Skeletal muscle satellite cell (primary cell): ENCODE measurements around the gene KRTAP5-1.

Experiments
- H3K27me3 ChIP-seq: 2 replicates; pipeline ENCODE4 v1.7.0; 2013; ENCODE audit warnings: low read length; ENCODE audit not compliant: control insufficient read depth, insufficient read depth
- H3K36me3 ChIP-seq: 2 replicates; pipeline ENCODE4 v1.7.0; 2013; ENCODE audit warnings: mild to moderate bottlenecking, control low read depth, low read length; ENCODE audit not compliant: insufficient read depth
- H3K4me1 ChIP-seq: 2 replicates; pipeline ENCODE4 v1.7.0; 2013; ENCODE audit warnings: low read length; ENCODE audit not compliant: control insufficient read depth, insufficient read depth
- H3K4me2 ChIP-seq: 2 replicates; pipeline ENCODE4 v1.7.0; 2013; ENCODE audit warnings: mild to moderate bottlenecking, low read length
- H3K4me3 ChIP-seq: 2 replicates; pipeline ENCODE4 v1.7.0; 2013; ENCODE audit warnings: low read length
- H3K9ac ChIP-seq: 2 replicates; pipeline ENCODE4 v1.7.0; 2013; ENCODE audit warnings: mild to moderate bottlenecking, low read depth, low read length, moderate library complexity
- H3K9me3 ChIP-seq: replicated peaks from 2 replicates; pipeline ENCODE4 v1.7.0; 2013; ENCODE audit warnings: mild to moderate bottlenecking, control low read depth, low read length

The KRTAP5-1 gene

GRCh38 chr11:1557051-1557884 lies 27.8 kb downstream of the KRTAP5-1 start:
- no peaks in the 10 kb centered on the region for H3K36me3 ChIP-seq
- no peak overlapping the region for H3K4me2 ChIP-seq
- peaks cover 19% of the 10 kb centered on the region for H3K4me1 ChIP-seq
- H3K9me3 ChIP-seq = no peaks in the 10 kb centered on the region
- no peak overlapping the region for H3K9ac ChIP-seq
- H3K27me3 ChIP-seq = peaks cover 6% of the 10 kb centered on the region
- no peak overlapping the region for H3K4me3 ChIP-seq

DNA sequence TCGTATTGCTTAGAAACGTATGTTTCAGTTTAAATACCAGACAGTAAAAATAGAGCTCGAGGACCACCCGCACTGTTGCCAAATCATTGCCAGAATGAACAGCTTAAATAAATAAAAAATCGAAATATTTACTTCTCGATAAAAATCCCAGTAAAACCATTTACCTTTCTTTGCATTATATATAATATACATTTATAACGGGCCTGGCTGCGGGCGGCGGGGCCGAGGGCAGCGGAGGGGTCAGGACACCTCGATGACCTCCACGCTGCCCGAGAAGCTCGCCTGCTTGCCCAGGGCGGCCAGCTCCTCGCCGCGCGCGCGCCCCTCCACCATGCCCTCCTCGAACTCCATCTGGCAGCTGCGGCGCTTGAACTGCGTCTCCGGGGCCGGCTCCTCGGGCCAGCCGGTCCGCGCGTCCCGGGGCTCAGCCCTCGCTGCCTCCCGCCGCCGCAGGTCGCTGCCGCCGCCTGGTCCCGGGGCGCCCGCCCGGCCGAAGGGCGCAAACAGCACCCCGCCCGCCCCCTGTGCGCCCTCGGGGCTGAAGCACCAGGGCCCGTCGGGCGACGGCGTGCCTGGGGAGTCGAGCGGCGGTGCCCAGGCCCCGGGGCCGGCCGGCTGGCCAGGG lies 28.7 kb downstream of the KRTAP5-1 start:
- Histone ChIP-seq H3K9ac (no peak overlapping the region), H3K36me3 (no peaks in the 10 kb centered on the region), H3K4me2 (no peak overlapping the region), H3K27me3 (peaks cover 7% of the 10 kb centered on the region), H3K9me3 (no peaks in the 10 kb centered on the region), H3K4me3 (no peak overlapping the region), H3K4me1 (peaks cover 19% of the 10 kb centered on the region)

DNA sequence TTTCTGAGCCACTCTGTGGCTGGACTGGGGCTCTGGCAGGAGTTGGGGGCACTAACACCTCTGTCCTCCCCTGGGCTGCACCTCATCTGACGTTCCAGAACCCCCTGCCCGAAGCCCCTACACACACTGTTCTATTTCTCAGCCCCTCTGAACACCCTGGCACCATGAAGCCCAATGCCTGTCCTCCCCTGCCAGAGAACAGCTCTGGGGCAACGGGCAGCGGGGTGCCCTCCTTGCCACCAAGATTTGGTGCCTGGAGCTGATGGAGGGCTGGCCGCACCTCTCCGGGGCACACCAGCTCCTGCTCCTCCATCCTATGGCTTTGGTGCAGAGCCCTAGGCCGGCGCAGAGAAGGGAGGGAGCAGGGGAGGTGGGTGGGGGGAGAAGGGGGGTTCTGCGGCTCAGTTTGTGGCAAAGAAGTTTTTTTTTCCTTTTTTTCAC lies 29.4 kb downstream of the KRTAP5-1 start:
- no peaks in the 10 kb centered on the region for H3K36me3 ChIP-seq
- H3K9ac ChIP-seq = no peak overlapping the region
- no peaks in the 10 kb centered on the region for H3K9me3 ChIP-seq
- peaks cover 19% of the 10 kb centered on the region for H3K4me1 ChIP-seq
- H3K4me2 ChIP-seq = no peak overlapping the region
- peaks cover 7% of the 10 kb centered on the region for H3K27me3 ChIP-seq
- H3K4me3 ChIP-seq = no peak overlapping the region

- Histone ChIP-seq H3K9ac (no peak overlapping the region), H3K4me3 (no peak overlapping the region), H3K27me3 (peaks cover 9% of the 10 kb centered on the region), H3K4me2 (no peak overlapping the region), H3K36me3 (no peaks in the 10 kb centered on the region), H3K9me3 (no peaks in the 10 kb centered on the region), H3K4me1 (peaks cover 19% of the 10 kb centered on the region)
These were observed 29.9 kb downstream of the KRTAP5-1 start for GRCh38 chr11:1554981-1555712.

- H3K36me3 ChIP-seq = no peaks in the 10 kb centered on the region
- H3K9ac ChIP-seq = no peak overlapping the region
These were observed 31.1 kb downstream of the KRTAP5-1 start for GRCh38 chr11:1553808-1554594.

DNA sequence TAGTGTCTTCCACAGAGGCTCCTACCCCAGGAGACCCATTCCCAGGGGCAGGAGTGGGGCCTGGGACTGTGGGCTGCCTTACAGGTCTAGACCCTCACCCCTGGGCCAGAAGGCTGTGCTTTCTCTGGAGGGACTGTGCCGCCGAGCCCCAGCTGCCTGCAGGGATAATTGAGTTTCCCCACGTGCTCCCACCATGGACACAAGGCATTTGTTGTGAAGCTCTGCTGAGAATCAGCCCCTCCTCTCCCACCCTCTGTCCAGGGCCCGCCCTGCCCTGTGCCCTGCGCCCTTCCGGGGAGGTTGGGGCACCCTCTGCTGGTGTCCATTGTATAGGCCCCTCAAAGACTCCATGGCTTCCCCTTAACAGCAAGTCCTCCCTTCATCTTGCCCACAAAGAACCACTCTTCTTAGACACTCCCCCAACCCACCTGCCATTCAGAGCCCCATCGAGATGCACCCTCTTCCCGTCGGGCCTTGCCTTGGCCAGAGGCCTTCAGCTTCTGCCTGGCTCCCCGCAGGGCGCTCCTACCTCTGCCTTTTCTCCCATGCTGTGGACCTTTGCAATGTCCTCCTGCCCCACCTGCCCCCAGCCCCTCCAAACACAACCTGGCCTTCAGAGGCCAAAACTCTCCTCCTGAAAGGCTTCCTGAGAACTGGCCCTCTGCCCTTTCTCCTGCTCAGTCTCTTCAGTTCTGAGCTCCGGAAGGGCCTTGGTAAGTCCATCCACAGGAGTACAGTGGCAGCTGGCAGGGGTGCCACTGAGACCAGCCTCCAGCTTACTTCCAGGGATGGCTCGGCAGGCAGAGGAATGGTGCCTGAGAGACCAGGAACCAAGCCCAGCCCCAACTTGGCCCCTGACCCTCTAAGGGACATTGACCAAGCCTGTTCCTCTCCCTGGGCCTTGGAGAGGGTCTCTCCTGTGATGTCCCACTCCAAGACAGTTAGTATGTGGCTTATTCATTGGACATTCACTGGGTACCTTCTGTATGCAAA lies 35.4 kb downstream of the KRTAP5-1 start:
- H3K4me3 ChIP-seq = no peak overlapping the region
- H3K36me3 ChIP-seq = no peaks in the 10 kb centered on the region
- peaks cover 8% of the 10 kb centered on the region for H3K4me1 ChIP-seq
- no peak overlapping the region for H3K4me2 ChIP-seq
- H3K9ac ChIP-seq = no peak overlapping the region
- H3K9me3 ChIP-seq = no peaks in the 10 kb centered on the region
- peaks cover 50% of the 10 kb centered on the region for H3K27me3 ChIP-seq

More at GRCh38 chr11:1553808-1554594, 31.1 kb downstream of the KRTAP5-1 start:
- Histone ChIP-seq H3K27me3 (peaks cover 11% of the 10 kb centered on the region), H3K4me1 (peaks cover 9% of the 10 kb centered on the region), H3K4me3 (no peak overlapping the region), H3K4me2 (no peak overlapping the region), H3K9me3 (no peaks in the 10 kb centered on the region)

- H3K4me1 ChIP-seq = peaks cover 8% of the 10 kb centered on the region
- H3K4me2 ChIP-seq = no peak overlapping the region
- no peak overlapping the region for H3K9ac ChIP-seq
- H3K9me3 ChIP-seq = no peaks in the 10 kb centered on the region
- H3K4me3 ChIP-seq = no peak overlapping the region
- peaks cover 59% of the 10 kb centered on the region for H3K27me3 ChIP-seq
- no peaks in the 10 kb centered on the region for H3K36me3 ChIP-seq
These were observed 36.6 kb downstream of the KRTAP5-1 start for GRCh38 chr11:1548221-1549070.

GRCh38 chr11:1547467-1548098 lies 37.5 kb downstream of the KRTAP5-1 start:
- no peak overlapping the region for H3K4me3 ChIP-seq
- H3K36me3 ChIP-seq = no peaks in the 10 kb centered on the region
- no peaks in the 10 kb centered on the region for H3K9me3 ChIP-seq
- H3K27me3 ChIP-seq = peaks cover 56% of the 10 kb centered on the region
- no peak overlapping the region for H3K4me2 ChIP-seq
- H3K9ac ChIP-seq = no peak overlapping the region
- H3K4me1 ChIP-seq = peaks cover 8% of the 10 kb centered on the region

DNA sequence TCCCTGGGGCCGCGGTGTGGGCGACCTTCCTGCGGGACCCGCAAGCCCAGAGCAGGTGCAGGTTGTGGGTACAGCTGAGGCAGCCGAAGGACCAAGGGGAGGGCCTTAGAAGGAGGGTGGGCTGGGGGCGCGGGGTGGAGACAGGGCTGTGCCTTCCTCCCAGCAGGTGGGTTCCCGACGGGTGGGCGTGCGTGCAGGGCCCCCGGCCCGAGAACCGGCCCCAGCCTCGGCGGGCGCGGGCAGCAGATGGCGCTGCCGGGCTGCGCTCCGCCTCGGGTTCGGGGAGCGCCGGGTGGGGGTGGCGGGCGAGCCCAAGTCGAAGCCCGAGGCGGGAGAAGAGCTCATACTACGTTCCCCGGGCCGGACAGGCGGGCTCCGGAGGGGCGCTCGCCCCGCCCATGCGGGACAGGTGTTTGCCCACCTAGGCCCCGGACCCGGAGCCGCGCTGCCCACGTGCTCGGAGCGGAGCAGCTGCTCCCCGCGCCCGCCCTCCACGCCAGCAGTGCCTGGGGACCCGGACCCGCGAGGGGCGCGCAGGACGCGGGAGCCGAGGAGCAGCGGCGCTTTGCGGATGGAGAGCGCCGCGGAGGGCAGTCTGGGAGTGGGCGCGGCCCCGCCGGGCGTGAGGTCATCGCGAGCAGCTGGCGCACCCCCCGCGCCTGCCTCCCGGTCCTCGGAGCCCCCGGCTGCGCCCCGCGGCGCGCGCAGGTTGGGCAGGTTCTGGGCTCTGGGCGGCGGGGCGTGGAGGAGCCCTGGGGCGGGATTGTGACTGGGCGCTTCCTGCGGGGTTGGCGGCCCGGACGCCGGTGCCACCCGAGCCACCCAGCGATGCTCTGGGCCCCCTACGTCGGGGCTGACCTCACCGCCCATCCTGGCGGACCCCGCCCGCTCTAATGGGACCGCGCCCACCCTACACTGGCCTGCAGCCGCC lies 38.3 kb downstream of the KRTAP5-1 start:
- Histone ChIP-seq H3K36me3 (no peaks in the 10 kb centered on the region), H3K4me3 (peak overlapping the region; percentile 47), H3K27me3 (peaks cover 55% of the 10 kb centered on the region), H3K4me2 (peak overlapping the region; percentile 73), H3K4me1 (peaks cover 8% of the 10 kb centered on the region), H3K9me3 (no peaks in the 10 kb centered on the region), H3K9ac (no peak overlapping the region)
